ENCODE measurements around the gene INPP5B. TPM values are rescaled to one million over a fixed set of nuclear protein-coding genes. Genes with fewer than 3 reads are reported as not detected.

Gene INPP5B
- total and polyA plus RNA-seq, 2 of the 13 experiments (the other 11 are each of a cell fraction or from before 2014, with no cell fraction given): 9.0 to 9.8 TPM

DNA sequence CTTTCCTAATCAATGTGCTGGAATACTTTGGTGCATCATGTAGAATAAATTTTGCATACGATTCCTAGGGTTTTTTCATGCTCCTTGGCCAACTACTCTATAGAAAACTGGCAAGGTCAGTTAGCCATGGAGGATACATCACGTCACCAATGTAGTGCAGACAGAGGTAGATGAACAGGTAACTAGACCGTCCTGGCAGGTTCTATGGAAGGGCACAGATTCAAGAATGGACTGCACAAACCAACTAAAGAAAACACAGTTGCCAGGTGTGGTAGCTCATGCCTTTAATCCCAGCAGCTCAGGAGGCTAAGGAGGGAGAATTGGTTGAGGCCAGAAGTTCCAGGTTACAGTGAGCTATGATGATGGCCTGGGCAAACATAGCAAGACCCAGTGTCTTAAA is 97.4 kb downstream of the INPP5B start (continued):
- TF ChIP-seq, protein P1, sequence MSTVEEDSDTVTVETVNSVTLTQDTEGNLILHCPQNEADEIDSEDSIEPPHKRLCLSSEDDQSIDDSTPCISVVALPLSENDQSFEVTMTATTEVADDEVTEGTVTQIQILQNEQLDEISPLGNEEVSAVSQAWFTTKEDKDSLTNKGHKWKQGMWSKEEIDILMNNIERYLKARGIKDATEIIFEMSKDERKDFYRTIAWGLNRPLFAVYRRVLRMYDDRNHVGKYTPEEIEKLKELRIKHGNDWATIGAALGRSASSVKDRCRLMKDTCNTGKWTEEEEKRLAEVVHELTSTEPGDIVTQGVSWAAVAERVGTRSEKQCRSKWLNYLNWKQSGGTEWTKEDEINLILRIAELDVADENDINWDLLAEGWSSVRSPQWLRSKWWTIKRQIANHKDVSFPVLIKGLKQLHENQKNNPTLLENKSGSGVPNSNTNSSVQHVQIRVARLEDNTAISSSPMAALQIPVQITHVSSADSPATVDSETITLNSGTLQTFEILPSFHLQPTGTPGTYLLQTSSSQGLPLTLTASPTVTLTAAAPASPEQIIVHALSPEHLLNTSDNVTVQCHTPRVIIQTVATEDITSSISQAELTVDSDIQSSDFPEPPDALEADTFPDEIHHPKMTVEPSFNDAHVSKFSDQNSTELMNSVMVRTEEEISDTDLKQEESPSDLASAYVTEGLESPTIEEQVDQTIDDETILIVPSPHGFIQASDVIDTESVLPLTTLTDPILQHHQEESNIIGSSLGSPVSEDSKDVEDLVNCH (CRISPR knock-in tag; IDR thresholded peaks at IDR 0.05): no peak
- TF ChIP-seq KLF15 (CRISPR knock-in tag; IDR thresholded peaks at IDR 0.05; ENCODE audit: borderline replicate concordance): no peak
- no peak for TF ChIP-seq CREM (IDR thresholded peaks at IDR 0.05)
- no peak for TF ChIP-seq CREM (CRISPR knock-in tag; IDR thresholded peaks at IDR 0.05)
- TF ChIP-seq ZKSCAN5 (CRISPR knock-in tag; IDR thresholded peaks at IDR 0.05): no peak
- TF ChIP-seq, protein P2, sequence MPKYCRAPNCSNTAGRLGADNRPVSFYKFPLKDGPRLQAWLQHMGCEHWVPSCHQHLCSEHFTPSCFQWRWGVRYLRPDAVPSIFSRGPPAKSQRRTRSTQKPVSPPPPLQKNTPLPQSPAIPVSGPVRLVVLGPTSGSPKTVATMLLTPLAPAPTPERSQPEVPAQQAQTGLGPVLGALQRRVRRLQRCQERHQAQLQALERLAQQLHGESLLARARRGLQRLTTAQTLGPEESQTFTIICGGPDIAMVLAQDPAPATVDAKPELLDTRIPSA (CRISPR knock-in tag; IDR thresholded peaks at IDR 0.05; ENCODE audit: borderline replicate concordance): no peak
- TF ChIP-seq MATR3 (CRISPR knock-in tag; IDR thresholded peaks at IDR 0.05): no peak
- TF ChIP-seq RBM39 (IDR thresholded peaks at IDR 0.05; ENCODE audit: low read depth, low read length, poor library complexity, severe bottlenecking): no peak
- TF ChIP-seq ZNF749 (CRISPR knock-in tag; IDR thresholded peaks at IDR 0.05; ENCODE audit: borderline replicate concordance): no peak
- TF ChIP-seq ZNF83 (CRISPR knock-in tag; IDR thresholded peaks at IDR 0.05; ENCODE audit: borderline replicate concordance): no peak
